ENCODE data around the gene KIAA0930. TPM values are rescaled to one million over a fixed set of nuclear protein-coding genes. Genes with fewer than 3 reads are reported as not detected.
"Not testable (repeated sequence)": the region's sequence is repeated elsewhere in the genome, so short reads cannot be mapped to it uniquely, and the experiment has no call there.

Gene KIAA0930
- total RNA-seq, 1 experiment from 2014 or later = 61.9 TPM

- ChIA-PET POLR2A (no interaction called here), CTCF (interaction anchor here (0.6 kb wide), 1 partner anchor 363 kb away, joined by 3 read pairs; no protein-coding TSS in a partner anchor)
- Mint-ChIP-seq H3K27me3 (ENCODE audit: insufficient read depth, unreplicated experiment) (no peaks in the 10 kb centered on the region), H3K4me1 (ENCODE audit: insufficient read depth, unreplicated experiment) (peaks cover 8% of the 10 kb centered on the region), H3K4me3 (ENCODE audit: unreplicated experiment) (no peak overlapping the region), H3K9me3 (ENCODE audit: unreplicated experiment) (no peaks in the 10 kb centered on the region), H3K27ac (ENCODE audit: low read depth, unreplicated experiment) (no peak overlapping the region), H3K36me3 (ENCODE audit: insufficient read depth, unreplicated experiment) (no peaks in the 10 kb centered on the region)
- TF ChIP-seq CTCF (IDR thresholded peaks at IDR 0.05; ENCODE audit: unreplicated experiment) = no peak
- intact Hi-C loops (cut with micrococcal nuclease) = loop anchor here (2.0 to 10.0 kb wide), 5 partner anchors 49 to 439 kb away; partner anchors contain the start of gene NUP50
- BruUV-seq (replicated peaks) = no TSS peak
- DNase-seq (ENCODE audit: unreplicated experiment) = no peak
Measured at GRCh38 chr22:45261407-45262088, 20.9 kb upstream of the KIAA0930 start.

GRCh38 chr22:45260395-45260759, 19.7 kb upstream of the KIAA0930 start:
- intact Hi-C loops (cut with micrococcal nuclease) = loop anchor here (5.0 to 10.0 kb wide), 4 partner anchors 73 to 438 kb away; partner anchors contain the start of gene NUP50
- H3K4me3 Mint-ChIP-seq (ENCODE audit: unreplicated experiment); H3K9me3 Mint-ChIP-seq (ENCODE audit: unreplicated experiment); H3K4me1 Mint-ChIP-seq (ENCODE audit: insufficient read depth, unreplicated experiment); H3K36me3 Mint-ChIP-seq (ENCODE audit: insufficient read depth, unreplicated experiment); BruUV-seq (replicated peaks); H3K27ac Mint-ChIP-seq (ENCODE audit: low read depth, unreplicated experiment); H3K27me3 Mint-ChIP-seq (ENCODE audit: insufficient read depth, unreplicated experiment); DNase-seq (ENCODE audit: unreplicated experiment): not testable (repeated sequence)
- ChIA-PET POLR2A (interaction anchor here (0.6 kb wide), 1 partner anchor 345 kb away, joined by 4 read pairs; no protein-coding TSS in a partner anchor), CTCF (interaction anchor here (0.7 to 1.6 kb wide), 2 partner anchors 159 to 294 kb away, joined by 3 read pairs; no protein-coding TSS in a partner anchor)

- no peak for DNase-seq (ENCODE audit: unreplicated experiment)
- POLR2A ChIA-PET = no interaction called here
- Mint-ChIP-seq H3K27me3 (ENCODE audit: insufficient read depth, unreplicated experiment) (no peaks in the 10 kb centered on the region), H3K4me1 (ENCODE audit: insufficient read depth, unreplicated experiment) (peaks cover 8% of the 10 kb centered on the region), H3K36me3 (ENCODE audit: insufficient read depth, unreplicated experiment) (no peaks in the 10 kb centered on the region), H3K9me3 (ENCODE audit: unreplicated experiment) (no peaks in the 10 kb centered on the region), H3K27ac (ENCODE audit: low read depth, unreplicated experiment) (no peak overlapping the region), H3K4me3 (ENCODE audit: unreplicated experiment) (no peak overlapping the region)
- TF ChIP-seq CTCF (IDR thresholded peaks at IDR 0.05; ENCODE audit: unreplicated experiment) = no peak
- intact Hi-C loops (cut with micrococcal nuclease) = loop anchor here (5.0 to 10.0 kb wide), 4 partner anchors 73 to 438 kb away; partner anchors contain the start of gene NUP50
- no TSS peak for BruUV-seq (replicated peaks)
- CTCF ChIA-PET = interaction anchor here (0.7 to 1.6 kb wide), 2 partner anchors 159 to 294 kb away, joined by 3 read pairs; no protein-coding TSS in a partner anchor
Measured at GRCh38 chr22:45259754-45260394, 19.2 kb upstream of the KIAA0930 start.

- H3K27ac Mint-ChIP-seq (ENCODE audit: low read depth, unreplicated experiment); H3K27me3 Mint-ChIP-seq (ENCODE audit: insufficient read depth, unreplicated experiment); H3K4me1 Mint-ChIP-seq (ENCODE audit: insufficient read depth, unreplicated experiment); POLR2A ChIA-PET; H3K4me3 Mint-ChIP-seq (ENCODE audit: unreplicated experiment); BruUV-seq (replicated peaks); DNase-seq (ENCODE audit: unreplicated experiment); H3K36me3 Mint-ChIP-seq (ENCODE audit: insufficient read depth, unreplicated experiment); intact Hi-C loops (cut with micrococcal nuclease); H3K9me3 Mint-ChIP-seq (ENCODE audit: unreplicated experiment): not testable (repeated sequence)
- CTCF ChIA-PET = interaction anchor here (0.6 kb wide), 1 partner anchor 292 kb away, joined by 7 read pairs; no protein-coding TSS in a partner anchor
Measured at GRCh38 chr22:45257941-45258340, 17.2 kb upstream of the KIAA0930 start.

GRCh38 chr22:45254789-45255278, 14.1 kb upstream of the KIAA0930 start:
- BruUV-seq (replicated peaks) = no TSS peak
- no peak overlapping the region for H3K4me3 Mint-ChIP-seq (ENCODE audit: unreplicated experiment)
- ChIA-PET CTCF (no interaction called here), POLR2A (no interaction called here)
- no peaks in the 10 kb centered on the region for H3K27me3 Mint-ChIP-seq (ENCODE audit: insufficient read depth, unreplicated experiment)
- no peaks in the 10 kb centered on the region for H3K4me1 Mint-ChIP-seq (ENCODE audit: insufficient read depth, unreplicated experiment)
- no peaks in the 10 kb centered on the region for H3K36me3 Mint-ChIP-seq (ENCODE audit: insufficient read depth, unreplicated experiment)
- no peak overlapping the region for H3K27ac Mint-ChIP-seq (ENCODE audit: low read depth, unreplicated experiment)
- H3K9me3 Mint-ChIP-seq (ENCODE audit: unreplicated experiment) = no peaks in the 10 kb centered on the region
- no peak for TF ChIP-seq CTCF (IDR thresholded peaks at IDR 0.05; ENCODE audit: unreplicated experiment)
- intact Hi-C loops (cut with micrococcal nuclease) = no loop called here
- DNase-seq (ENCODE audit: unreplicated experiment) = no peak
